NCI-H1417 (cell line): ENCODE data around the gene CLSTN2.

ENCODE experiments used
- DNase-seq, 3 experiments: peaks; one replicate each; lab custom pipeline; 2025; lab: John Stamatoyannopoulos, UW

CLSTN2 gene

DNA sequence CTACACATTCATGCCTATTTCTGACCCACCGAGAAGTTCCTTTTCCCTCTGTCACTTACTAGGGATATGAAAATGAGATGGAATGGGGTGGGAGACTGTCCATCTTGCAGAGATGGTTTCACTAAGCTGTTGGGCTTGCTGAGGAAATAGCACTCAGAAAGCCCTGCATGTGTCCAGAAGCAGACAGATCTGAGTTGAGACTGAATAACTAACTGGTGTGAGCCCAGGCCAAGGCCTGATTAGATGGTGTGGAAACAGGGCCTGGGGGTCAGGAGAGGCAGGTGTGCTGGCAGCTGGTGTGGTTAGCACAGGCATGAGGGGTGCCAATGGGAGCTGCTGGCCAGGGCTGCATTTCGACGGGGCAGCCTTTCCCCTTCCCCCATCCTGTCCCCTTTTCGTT lies 72.1 kb downstream of the CLSTN2 start:
- DNase-seq: no peak

DNA sequence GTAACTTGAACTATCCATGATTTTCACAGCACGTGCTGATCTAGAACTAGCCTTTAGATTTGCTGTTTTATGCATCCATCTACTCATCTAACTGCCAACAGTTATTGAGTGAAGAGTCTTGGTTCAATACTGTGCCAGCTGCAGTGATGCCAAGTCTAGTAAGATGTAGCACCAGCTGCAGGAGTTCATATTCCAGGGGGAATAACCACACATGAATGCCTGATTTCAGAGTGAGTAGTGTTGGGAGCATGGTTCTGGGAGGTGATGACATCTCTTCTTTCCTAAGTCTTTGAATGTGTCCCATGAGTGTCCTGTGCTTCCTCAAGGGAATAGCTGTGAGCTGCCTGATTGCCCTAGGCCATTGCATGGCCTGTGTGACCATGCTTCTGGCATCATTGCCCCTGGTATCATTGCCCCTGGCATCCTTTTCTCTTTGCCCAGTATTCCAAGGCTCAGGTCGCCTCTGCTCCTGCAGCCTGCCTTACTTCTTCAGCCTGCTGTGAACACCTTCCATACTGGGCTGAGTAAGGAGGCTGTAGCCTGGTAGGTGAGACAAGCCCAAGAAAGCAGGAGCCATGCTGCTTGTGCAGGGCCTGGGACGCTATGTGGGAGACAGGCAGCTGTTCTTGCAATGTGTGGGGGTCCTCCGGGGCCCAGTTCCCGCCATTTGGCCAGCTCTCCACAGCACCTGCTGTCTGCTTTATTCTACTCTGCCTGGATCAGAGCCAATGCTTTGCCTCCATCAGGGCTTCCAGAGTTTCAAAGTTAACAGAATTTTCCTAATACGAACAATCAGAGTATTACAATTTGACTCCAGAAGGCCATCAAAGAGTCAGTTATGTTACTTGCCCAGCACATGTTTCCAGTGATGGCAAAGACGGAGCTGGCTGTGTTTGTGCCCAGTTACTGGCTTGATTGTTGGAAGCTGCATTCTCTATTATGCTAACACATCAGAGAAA lies 73.2 kb downstream of the CLSTN2 start:
- peak in 1 of 3 experiments; percentile 14 for DNase-seq

GRCh38 chr3:140010391-140010790 lies 75.4 kb downstream of the CLSTN2 start:
- no peak for DNase-seq

- no peak for DNase-seq
Measured at GRCh38 chr3:140011086-140011485, 76.1 kb downstream of the CLSTN2 start.

GRCh38 chr3:140011611-140012277 lies 76.8 kb downstream of the CLSTN2 start:
- no peak for DNase-seq

- no peak for DNase-seq
Measured at GRCh38 chr3:140013220-140013619, 78.2 kb downstream of the CLSTN2 start.

DNA sequence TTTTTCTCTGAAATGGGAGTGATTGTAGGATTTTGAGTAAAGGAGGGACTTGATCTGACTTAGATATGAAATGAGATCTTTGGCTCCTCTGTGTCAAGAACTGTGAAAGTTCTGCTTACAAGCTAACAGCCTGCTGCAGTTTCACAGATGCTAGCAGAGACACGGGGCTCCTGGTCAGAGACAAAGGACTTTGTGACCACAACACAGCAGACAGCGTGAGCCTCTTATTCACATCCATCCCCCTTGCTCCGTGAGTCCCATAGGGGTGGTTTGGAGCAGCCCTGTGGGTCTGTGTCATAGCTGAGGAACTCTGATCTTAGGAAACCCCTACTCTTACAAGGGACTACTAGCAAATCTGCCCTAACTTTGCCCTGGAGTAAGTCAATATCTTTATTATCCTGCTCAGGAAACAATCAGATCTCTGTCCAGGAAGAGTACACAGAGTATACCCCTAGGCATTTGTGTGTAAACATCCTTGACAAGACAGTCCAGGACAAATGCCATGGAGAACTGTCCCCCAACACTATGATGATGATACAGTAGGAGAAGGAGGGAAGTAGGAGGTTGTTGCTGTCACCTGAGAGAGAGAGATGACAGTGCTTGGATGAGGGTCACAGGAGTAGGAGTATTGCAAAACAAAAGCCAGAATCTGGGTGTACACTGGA lies 80.0 kb downstream of the CLSTN2 start:
- DNase-seq: no peak

DNA sequence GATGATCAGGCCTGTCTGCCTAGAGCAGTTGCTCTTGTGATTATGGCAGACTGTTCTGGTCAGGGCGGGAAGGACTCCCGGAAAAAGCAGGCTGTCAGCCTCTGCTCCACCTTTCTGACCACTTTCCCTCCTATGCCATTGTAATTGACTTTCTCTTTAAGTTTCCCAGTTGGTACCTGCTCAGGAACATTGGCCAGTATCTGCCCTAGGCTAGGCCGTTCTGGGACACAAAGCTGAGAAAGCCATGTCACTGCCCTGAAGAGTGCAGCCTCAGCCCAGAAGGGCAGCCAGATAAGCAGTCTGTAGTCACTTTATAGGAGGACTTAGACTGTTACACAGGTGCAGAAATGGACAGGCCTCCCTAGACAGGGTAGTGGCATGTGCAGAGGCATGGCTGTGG lies 80.8 kb downstream of the CLSTN2 start:
- DNase-seq: no peak

DNA sequence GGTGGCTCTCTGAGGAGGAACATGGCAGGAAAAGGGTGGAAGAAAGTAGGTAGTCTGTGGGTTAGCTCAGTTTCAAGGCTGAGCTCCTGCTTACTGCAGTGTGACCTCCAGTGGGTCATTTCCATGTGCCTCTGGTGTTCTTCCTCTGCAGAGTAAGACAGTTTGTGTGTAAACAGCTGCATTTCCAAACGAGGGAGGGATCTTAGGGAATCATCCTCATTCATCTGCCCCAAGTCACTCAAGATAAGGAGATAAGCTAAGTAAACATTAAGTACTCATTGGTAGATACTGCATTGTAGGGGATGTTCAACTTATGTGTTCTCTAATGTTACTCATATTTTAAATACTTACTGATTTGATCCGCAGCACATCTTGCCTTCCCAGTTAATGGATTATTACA lies 83.6 kb downstream of the CLSTN2 start:
- peak in 1 of 3 experiments; percentile 21 for DNase-seq

GRCh38 chr3:140019946-140020345 lies 85.0 kb downstream of the CLSTN2 start:
- no peak for DNase-seq

DNA sequence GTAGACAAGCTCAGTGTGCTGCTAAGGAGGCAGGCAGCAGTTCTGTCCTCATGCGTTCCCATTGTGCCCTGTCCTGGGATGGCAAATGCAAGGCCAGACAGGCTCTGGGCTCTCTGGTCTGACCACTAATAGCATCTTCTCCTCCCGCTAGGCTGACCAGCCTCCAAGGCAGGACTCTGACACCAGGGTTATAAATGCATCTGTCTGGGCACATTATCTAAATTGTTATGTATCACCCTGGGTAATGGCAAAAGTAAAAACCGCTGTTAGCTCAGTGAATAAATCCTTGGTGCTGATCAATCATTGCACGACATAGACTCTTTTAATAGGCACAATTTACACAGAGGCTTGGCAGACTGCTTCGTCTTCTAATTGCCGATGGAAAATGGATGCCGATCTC lies 85.6 kb downstream of the CLSTN2 start:
- DNase-seq: no peak

- DNase-seq: no peak
Measured at GRCh38 chr3:140021269-140021668, 86.3 kb downstream of the CLSTN2 start.

DNA sequence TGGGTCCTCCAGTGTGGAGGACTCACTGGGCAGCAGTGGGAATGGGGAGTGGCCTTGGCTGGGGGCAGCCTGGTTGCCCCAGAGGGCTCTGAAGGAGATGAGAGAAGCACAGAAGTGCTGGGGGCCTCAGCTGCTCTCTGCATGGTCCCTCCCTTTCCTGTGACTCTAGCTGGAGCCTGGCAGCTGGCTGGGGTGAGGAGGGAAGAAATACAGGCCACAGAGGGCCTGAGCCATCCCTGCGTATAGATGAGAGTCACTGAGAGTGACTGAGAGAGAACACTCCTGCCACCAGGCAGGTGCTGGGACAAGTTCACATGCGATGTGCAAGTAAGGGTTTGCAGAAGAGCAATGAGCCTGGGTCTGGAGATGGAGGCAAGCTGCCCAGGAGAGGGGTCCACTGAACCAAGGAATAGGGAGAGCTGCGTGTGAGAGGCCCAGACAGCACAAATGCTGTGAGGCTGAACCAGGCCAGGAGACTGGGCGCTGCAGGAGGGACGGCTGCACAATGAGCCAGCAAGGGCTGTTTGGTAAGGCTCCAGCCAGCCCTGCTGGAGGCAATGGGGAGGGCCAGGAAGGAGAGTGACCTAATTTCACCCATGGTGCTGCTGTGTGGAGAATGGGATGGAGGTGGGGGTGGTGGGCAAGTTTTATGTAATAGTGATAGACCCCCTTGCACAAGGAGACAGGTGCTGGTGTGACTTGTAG lies 87.2 kb downstream of the CLSTN2 start:
- DNase-seq: no peak

DNA sequence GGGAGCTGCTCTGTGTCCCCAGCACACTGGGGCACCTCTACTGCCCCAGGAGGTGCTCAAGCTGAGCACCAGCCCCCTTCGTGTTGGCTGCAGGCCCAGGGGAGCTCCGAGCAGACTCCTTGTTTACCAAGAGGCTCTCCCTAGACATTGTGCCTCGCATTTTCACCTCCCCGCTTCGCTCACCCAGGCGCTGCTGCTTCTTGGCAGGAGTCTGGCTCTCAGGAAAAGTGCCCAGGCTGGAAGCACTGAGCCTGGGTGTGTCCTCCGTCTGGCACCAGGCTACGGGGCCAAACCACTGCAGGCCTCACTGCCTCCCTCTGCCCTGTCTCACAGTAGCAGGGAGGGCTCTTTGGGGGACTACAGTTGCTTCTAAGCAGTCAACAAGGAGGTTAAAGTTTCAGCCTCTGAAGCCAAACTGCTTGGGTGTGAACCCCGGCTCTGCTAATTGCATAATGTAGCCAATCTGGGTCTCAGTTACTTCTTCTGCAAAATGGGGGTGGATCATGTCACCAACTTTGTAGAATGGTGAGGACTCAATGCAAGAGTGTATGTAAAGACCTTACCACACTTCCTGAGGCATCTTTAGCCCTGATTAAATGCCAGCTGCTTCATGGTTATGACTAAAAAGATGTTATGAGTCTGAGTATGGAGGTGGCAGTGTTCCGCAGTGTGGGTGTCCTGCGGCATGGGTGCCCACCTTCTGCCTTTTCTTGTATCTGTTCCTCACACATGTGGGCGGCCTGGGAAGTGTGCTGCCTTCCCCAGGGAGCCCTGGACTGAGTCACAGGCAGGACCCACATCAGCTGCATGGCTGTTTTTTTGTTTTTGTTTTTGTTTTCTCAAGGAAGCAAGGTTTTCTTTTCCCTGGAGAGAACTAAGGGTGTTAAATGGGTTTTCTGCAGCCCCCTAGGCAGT lies 88.9 kb downstream of the CLSTN2 start:
- no peak for DNase-seq

GRCh38 chr3:140031170-140031569 lies 96.2 kb downstream of the CLSTN2 start:
- no peak for DNase-seq

GRCh38 chr3:140034058-140034457 lies 99.1 kb downstream of the CLSTN2 start:
- peak in 1 of 3 experiments; percentile 25 for DNase-seq

DNA sequence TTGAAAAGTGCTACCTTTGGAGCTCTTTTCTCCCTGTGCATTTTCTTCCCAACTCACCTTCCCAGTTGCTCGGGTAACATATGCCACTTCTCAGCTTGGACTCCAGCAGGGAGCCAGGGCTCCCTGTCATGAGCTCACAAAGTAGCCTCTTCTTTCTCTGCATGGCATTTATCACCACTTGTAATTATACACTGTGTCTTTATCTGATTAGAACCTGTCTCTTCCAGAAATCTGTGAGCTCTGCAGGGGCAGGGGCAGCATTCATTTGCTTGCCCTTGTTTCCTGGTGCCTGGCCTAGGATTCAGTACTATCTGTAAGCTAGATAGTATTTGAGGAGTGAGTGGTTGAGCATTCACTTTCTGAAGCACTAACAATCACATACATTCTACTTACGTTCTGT lies 100.9 kb downstream of the CLSTN2 start:
- peak; percentile 63 to 92 (median 70) for DNase-seq

DNA sequence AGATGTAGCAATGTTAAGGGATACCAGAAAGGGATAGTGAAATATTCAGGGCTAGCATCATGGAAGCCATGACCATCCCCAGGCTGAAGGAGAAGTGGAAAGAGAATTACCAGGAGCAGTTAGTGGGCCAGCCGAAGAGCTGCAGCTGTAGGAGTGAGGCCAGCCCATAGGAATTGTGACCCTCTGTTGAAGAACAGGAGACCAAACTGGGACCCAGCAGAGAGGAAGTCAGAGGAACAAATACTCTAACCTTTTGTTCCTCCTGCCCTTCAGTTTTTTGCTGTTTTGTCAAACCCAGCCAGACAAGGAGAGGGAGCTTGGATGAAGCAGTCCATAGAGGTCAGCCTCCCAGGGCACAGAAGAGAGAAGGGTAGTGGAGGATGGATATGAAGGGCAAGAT lies 115.4 kb downstream of the CLSTN2 start:
- DNase-seq: no peak

GRCh38 chr3:140051019-140051957 lies 116.3 kb downstream of the CLSTN2 start:
- DNase-seq: peak in 1 of 3 experiments; percentile 22
